Testis (tissue), 3 donors: ENCODE data around the gene EOGT. TPM values are rescaled to one million over a fixed set of nuclear protein-coding genes. Genes with fewer than 3 reads are reported as not detected.

Source experiments
- DNase-seq: peaks from one replicate; pipeline ENCODE4 v3.0.0-alpha.2; 2019
- H3K27ac ChIP-seq, 2 donors: fragments of 200-600 bp; sonication (generic); one replicate each; pipeline ENCODE4 v1.5.1; 2019
- H3K27me3 ChIP-seq: fragments of 200-600 bp; sonication (generic); one replicate; pipeline ENCODE4 v1.5.1; 2019
- H3K36me3 ChIP-seq: fragments of 200-600 bp; sonication (generic); one replicate; pipeline ENCODE4 v1.5.1; 2017; ENCODE audit warnings: low read depth; ENCODE audit errors: missing control alignments
- H3K4me1 ChIP-seq: fragments of 200-600 bp; sonication (generic); one replicate; pipeline ENCODE4 v1.5.1; 2019
- H3K4me3 ChIP-seq, 2 donors: fragments of 200-600 bp; sonication (generic); one replicate each; pipeline ENCODE4 v1.5.1; 2017 to 2019
- H3K9me3 ChIP-seq: fragments of 200-600 bp; sonication (generic); one replicate; pipeline ENCODE4 v1.5.1; 2017
- POLR2A ChIP-seq: fragments of 450-650 bp; IDR thresholded peaks from one replicate; pipeline ENCODE4 v1.6.1; 2017; ENCODE audit warnings: antibody characterized with exemption, mild to moderate bottlenecking, moderate library complexity
- WGBS, 2 donors: methylation state at CpG; one replicate each; pipeline ENCODE4 v1.1.5; 2018; 5-methylcytosine and 5-hydroxymethylcytosine counted together
- intact Hi-C: fragments of 100-400 bp; cut with DNase I; formaldehyde crosslinking; loops from one replicate; pipeline ENCODE4 v1.15.1; 2023; ENCODE audit warnings: low total_unique reads
- polyA plus RNA-seq: library from polyadenylated mRNA; stranded (reverse); fragments of 350-450 nt; fragmentation: Illumina TruSeq; extraction: RNeasy Lipid Tissue Mini Kit (QIAGEN cat#74804); gene quantifications from one replicate; pipeline ENCODE4 v1.2.3, GENCODE V29; 2014; ENCODE audit warnings: low read depth, low replicate concordance; ENCODE audit not compliant: insufficient read depth
- total RNA-seq, 2 donors: library from RNA; depleted of rRNA; stranded (reverse); fragments of >200 nt; gene quantifications; one replicate each; pipeline ENCODE4 v1.2.3, GENCODE V29; 2016
- TF ChIP-seq, protein P1 (sequence below), 3 experiments: fragments of 450-650 bp in 2 of 3; fragments of 200-600 bp in 1 of 3; sonication (generic) in 1 of 3; IDR thresholded peaks; one replicate each; pipeline ENCODE4 v1.5.1; 2016 to 2019; ENCODE audit warnings: antibody characterized with exemption in 3 of 3, mild to moderate bottlenecking in 2 of 3, moderate library complexity in 1 of 3

The EOGT gene
- total and polyA plus RNA-seq, 3 donors from 2014 or later: 15.0 to 22.7 (median 16.6) TPM

DNA sequence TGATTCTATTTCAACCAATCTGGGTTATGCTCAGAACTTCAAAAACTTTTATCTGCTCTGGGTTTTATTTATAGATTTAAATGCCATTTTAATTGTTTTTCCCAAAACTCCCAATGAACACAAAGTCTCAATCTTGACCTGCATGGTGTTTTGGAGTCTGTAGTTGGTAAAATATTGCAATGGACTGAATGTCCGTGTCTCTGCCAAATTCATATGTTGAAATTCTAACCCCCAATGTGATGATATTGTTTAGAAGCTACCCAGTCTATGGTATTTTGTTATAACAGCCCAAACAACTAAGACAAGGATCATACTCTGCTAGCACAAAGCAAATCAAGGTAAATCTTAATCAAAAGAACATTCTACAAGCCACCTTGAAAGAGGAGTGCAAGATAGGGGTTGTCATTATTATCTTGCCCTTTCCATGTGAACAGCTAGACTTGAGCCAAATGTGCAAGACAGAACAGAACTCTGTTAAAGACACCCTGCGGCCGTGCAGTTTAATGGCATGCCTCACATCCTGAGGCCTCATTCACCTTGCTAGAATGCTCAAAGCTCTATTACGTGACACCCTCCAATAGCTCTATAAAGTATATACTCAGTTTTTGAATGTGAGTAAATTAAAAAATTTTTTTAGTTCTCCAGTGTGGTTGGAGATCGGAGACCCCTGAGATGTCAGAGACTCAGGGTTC, 7.5 kb downstream of the EOGT start:
- Histone ChIP-seq H3K4me1 (peaks cover 5% of the 10 kb centered on the region), H3K9me3 (no peaks in the 10 kb centered on the region), H3K36me3 (no peaks in the 10 kb centered on the region), H3K27me3 (no peaks in the 10 kb centered on the region), H3K27ac (no peak overlapping the region), H3K4me3 (no peak overlapping the region)
- intact Hi-C loops: no loop called here
- TF ChIP-seq POLR2A: no peak
- TF ChIP-seq, protein P1, sequence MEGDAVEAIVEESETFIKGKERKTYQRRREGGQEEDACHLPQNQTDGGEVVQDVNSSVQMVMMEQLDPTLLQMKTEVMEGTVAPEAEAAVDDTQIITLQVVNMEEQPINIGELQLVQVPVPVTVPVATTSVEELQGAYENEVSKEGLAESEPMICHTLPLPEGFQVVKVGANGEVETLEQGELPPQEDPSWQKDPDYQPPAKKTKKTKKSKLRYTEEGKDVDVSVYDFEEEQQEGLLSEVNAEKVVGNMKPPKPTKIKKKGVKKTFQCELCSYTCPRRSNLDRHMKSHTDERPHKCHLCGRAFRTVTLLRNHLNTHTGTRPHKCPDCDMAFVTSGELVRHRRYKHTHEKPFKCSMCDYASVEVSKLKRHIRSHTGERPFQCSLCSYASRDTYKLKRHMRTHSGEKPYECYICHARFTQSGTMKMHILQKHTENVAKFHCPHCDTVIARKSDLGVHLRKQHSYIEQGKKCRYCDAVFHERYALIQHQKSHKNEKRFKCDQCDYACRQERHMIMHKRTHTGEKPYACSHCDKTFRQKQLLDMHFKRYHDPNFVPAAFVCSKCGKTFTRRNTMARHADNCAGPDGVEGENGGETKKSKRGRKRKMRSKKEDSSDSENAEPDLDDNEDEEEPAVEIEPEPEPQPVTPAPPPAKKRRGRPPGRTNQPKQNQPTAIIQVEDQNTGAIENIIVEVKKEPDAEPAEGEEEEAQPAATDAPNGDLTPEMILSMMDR (IDR thresholded peaks at IDR 0.05): no peak
- 80 to 83% methylated on average over 5 of the region's 5 CpGs for WGBS, 2 donors
- no peak for DNase-seq

DNA sequence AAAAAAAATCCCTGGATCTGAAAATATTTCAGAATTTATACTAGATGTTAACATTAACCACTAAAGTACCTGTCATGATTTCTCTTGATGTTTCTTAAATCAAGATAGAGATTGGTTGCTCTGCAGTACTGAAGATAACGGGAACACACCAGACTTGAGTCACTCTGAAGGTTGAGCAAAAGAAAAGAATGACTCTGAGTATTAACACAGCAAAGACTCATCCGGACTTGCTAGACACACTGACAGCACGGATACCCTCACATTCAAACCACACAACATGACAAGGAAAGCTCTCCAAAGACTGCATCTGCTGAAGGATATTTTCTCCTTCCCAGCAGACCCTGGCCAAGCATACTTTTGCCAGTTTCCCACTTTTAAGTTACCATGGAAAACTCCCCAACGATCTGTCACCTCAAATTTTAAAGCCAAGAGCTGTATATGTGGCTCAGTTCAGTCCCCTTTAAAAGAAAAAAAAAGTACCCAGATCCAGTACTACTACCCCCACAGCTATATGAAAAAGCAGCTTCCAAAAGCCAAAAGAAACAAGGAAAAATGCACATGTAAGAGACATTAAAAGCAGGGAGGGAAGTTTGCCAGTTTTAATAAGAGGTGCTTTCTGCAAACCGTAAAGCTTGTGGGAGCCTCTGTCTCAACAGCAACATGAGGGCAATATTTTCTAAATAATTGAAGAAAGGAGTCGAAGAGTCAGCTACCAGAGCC, 8.3 kb downstream of the EOGT start:
- WGBS, 2 donors: 73% methylated on average over 6 of the region's 6 CpGs
- Histone ChIP-seq H3K4me3 (no peak overlapping the region), H3K36me3 (no peaks in the 10 kb centered on the region), H3K4me1 (peaks cover 5% of the 10 kb centered on the region), H3K27me3 (no peaks in the 10 kb centered on the region), H3K27ac (no peak overlapping the region), H3K9me3 (no peaks in the 10 kb centered on the region)
- intact Hi-C loops: no loop called here
- no peak for DNase-seq
- TF ChIP-seq, protein P1 (IDR thresholded peaks at IDR 0.05): no peak
- TF ChIP-seq POLR2A: no peak

DNA sequence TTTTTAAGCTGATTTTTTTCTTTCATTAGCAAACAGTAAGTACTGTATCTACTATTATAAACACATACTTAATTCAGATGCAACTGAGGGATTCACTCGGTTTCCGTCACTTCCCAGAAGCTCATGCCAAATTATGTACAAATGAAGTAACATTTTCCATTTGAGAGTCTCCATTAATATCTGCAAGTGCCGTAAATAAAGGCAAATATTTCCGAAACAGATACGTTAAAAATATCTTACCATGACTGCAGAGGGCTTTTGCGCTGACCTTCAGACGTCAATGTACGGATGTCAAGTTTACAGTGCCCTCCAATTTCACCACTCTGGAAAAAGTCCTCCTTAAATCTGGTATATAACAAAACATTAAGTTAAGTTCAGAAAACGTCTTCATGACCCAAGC, 9.3 kb downstream of the EOGT start:
- no peak overlapping the region for H3K4me3 ChIP-seq
- no peak overlapping the region for H3K27ac ChIP-seq
- TF ChIP-seq POLR2A: no peak
- TF ChIP-seq, protein P1 (IDR thresholded peaks at IDR 0.05): no peak
- H3K36me3 ChIP-seq: no peaks in the 10 kb centered on the region
- H3K4me1 ChIP-seq: peaks cover 5% of the 10 kb centered on the region
- intact Hi-C loops: no loop called here
- WGBS, 2 donors: 92 to 94% methylated on average over 9 of the region's 9 CpGs
- no peak for DNase-seq
- no peaks in the 10 kb centered on the region for H3K27me3 ChIP-seq
- H3K9me3 ChIP-seq: no peaks in the 10 kb centered on the region

DNA sequence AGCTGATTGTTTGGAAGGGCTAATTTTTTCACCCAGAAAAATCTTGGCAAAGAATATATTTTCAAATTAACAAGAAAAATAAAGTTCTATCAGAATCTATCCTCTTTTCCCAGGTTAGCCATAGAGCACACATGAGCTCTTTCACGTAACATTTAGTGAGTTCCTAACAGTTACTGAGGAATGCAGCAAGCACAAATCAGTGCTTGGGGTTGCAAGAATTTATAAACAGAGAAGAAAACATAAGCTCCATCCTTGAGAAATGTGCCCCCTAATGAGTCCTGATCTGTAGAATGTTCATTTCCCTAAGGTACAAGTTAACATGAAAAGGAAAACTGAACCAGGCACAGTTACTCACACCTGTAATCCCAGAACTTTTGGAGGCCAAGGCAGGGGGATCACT, 13.9 kb downstream of the EOGT start:
- H3K36me3 ChIP-seq: no peaks in the 10 kb centered on the region
- 54 to 55% methylated on average over 1 of the region's 1 CpG for WGBS, 2 donors
- TF ChIP-seq POLR2A: no peak
- TF ChIP-seq, protein P1 (IDR thresholded peaks at IDR 0.05): no peak

More for the DNA sequence above, 13.9 kb downstream of the EOGT start:
- H3K9me3 ChIP-seq: no peaks in the 10 kb centered on the region
- H3K4me3 ChIP-seq: no peak overlapping the region
- no peaks in the 10 kb centered on the region for H3K27me3 ChIP-seq
- H3K4me1 ChIP-seq: no peaks in the 10 kb centered on the region
- intact Hi-C loops: no loop called here
- DNase-seq: no peak
- H3K27ac ChIP-seq: no peak overlapping the region
